Fibroblast of lung (primary cell): ENCODE measurements around the gene TAF11L14.

Experiments
- EZH2 ChIP-seq: IDR thresholded peaks from 2 replicates; pipeline ENCODE4 v1.5.1; 2012; ENCODE audit warnings: low read length, control low read depth, mild to moderate bottlenecking; ENCODE audit errors: missing control alignments
- TF ChIP-seq, protein P1 (sequence below), 2 donors: IDR thresholded peaks in 1 of 2; conservative IDR thresholded peaks in 1 of 2; 1 replicate in 1 of 2; 2 replicates in 1 of 2; pipeline ENCODE4 v1.5.1; 2011 to 2012; ENCODE audit warnings: low read length in 2 of 2, control low read depth in 1 of 2, inconsistent platforms in 1 of 2, low read depth in 1 of 2, mild to moderate bottlenecking in 1 of 2

GRCh38 chr5:17680737-17681136 lies 46.5 kb downstream of the TAF11L14 start:
- no peak for TF ChIP-seq EZH2
- TF ChIP-seq, protein P1, sequence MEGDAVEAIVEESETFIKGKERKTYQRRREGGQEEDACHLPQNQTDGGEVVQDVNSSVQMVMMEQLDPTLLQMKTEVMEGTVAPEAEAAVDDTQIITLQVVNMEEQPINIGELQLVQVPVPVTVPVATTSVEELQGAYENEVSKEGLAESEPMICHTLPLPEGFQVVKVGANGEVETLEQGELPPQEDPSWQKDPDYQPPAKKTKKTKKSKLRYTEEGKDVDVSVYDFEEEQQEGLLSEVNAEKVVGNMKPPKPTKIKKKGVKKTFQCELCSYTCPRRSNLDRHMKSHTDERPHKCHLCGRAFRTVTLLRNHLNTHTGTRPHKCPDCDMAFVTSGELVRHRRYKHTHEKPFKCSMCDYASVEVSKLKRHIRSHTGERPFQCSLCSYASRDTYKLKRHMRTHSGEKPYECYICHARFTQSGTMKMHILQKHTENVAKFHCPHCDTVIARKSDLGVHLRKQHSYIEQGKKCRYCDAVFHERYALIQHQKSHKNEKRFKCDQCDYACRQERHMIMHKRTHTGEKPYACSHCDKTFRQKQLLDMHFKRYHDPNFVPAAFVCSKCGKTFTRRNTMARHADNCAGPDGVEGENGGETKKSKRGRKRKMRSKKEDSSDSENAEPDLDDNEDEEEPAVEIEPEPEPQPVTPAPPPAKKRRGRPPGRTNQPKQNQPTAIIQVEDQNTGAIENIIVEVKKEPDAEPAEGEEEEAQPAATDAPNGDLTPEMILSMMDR (conservative IDR thresholded peaks at IDR 0.05 in 1 of 2, IDR thresholded peaks at IDR 0.05 in 1 of 2; ENCODE audit: low read depth in 1 of 2, low read length in 2 of 2), result no peak
